Measurements from ENCODE around the gene TMEM132A.

Gene TMEM132A

GRCh38 chr11:60922906-60923305 lies 1.4 kb upstream of the TMEM132A start:
- DNase-seq = no peak

GRCh38 chr11:60923326-60923725 lies 934 bp upstream of the TMEM132A start:
- no peak for DNase-seq

- no peak for DNase-seq
Measured at GRCh38 chr11:60923800-60924109, 505 bp upstream of the TMEM132A start.

GRCh38 chr11:60924906-60925853 lies 920 bp downstream of the TMEM132A start:
- no peak for DNase-seq

- DNase-seq = no peak
Measured at GRCh38 chr11:60925868-60926267, 1.6 kb downstream of the TMEM132A start.

GRCh38 chr11:60926500-60926899 lies 2.2 kb downstream of the TMEM132A start:
- no peak for DNase-seq

- DNase-seq = no peak
Measured at GRCh38 chr11:60927061-60927592, 2.9 kb downstream of the TMEM132A start.

GRCh38 chr11:60927600-60927999 lies 3.3 kb downstream of the TMEM132A start:
- DNase-seq = no peak

GRCh38 chr11:60928563-60929001 lies 4.3 kb downstream of the TMEM132A start:
- DNase-seq = no peak

GRCh38 chr11:60929764-60930163 lies 5.5 kb downstream of the TMEM132A start:
- no peak for DNase-seq

GRCh38 chr11:60930394-60930793 lies 6.1 kb downstream of the TMEM132A start:
- no peak for DNase-seq

- DNase-seq = no peak
Measured at GRCh38 chr11:60931917-60932316, 7.7 kb downstream of the TMEM132A start.

- DNase-seq = no peak
Measured at GRCh38 chr11:60932605-60933356, 8.5 kb downstream of the TMEM132A start.

GRCh38 chr11:60933416-60934123 lies 9.3 kb downstream of the TMEM132A start:
- DNase-seq = no peak

GRCh38 chr11:60934124-60934789 lies 10.0 kb downstream of the TMEM132A start:
- no peak for DNase-seq

GRCh38 chr11:60934790-60935605 lies 10.7 kb downstream of the TMEM132A start:
- DNase-seq = no peak

- DNase-seq = no peak
Measured at GRCh38 chr11:60935676-60936442, 11.6 kb downstream of the TMEM132A start.

- no peak for DNase-seq
Measured at GRCh38 chr11:60936467-60937143, 12.3 kb downstream of the TMEM132A start.

GRCh38 chr11:60937144-60937527 lies 12.9 kb downstream of the TMEM132A start:
- DNase-seq = no peak

- no peak for DNase-seq
Measured at GRCh38 chr11:60937811-60938210, 13.6 kb downstream of the TMEM132A start.
